GM18867 (cell line): ENCODE results near the gene RRAD.
"Not testable (repeated sequence)": the region's sequence is repeated elsewhere in the genome, so short reads cannot be mapped to it uniquely, and the experiment has no call there.

Source experiments
- ATAC-seq: cut with Tn5 transposase; IDR thresholded peaks from one replicate; pipeline ENCODE4 v1.9.1; 2021; ENCODE audit warnings: mild to moderate bottlenecking, moderate library complexity; ENCODE audit not compliant: unreplicated experiment

Gene RRAD

GRCh38 chr16:66950971-66951790 is 25.8 kb upstream of the RRAD start:
- no peak for ATAC-seq

GRCh38 chr16:66950437-66950836 is 25.1 kb upstream of the RRAD start:
- ATAC-seq, result no peak

GRCh38 chr16:66949472-66949871 is 24.1 kb upstream of the RRAD start:
- ATAC-seq, result no peak

- no peak for ATAC-seq
Measured at GRCh38 chr16:66948837-66949225, 23.5 kb upstream of the RRAD start.

- no peak for ATAC-seq
Measured at GRCh38 chr16:66948134-66948836, 22.9 kb upstream of the RRAD start.

GRCh38 chr16:66947302-66948065 is 22.1 kb upstream of the RRAD start:
- peak; percentile 69 for ATAC-seq

GRCh38 chr16:66946974-66947301 is 21.6 kb upstream of the RRAD start:
- no peak for ATAC-seq

- ATAC-seq, result no peak
Measured at GRCh38 chr16:66946541-66946940, 21.2 kb upstream of the RRAD start.

GRCh38 chr16:66945939-66946338 is 20.6 kb upstream of the RRAD start:
- ATAC-seq, result no peak

- ATAC-seq, result not testable (repeated sequence)
Measured at GRCh38 chr16:66944971-66945370, 19.6 kb upstream of the RRAD start.

GRCh38 chr16:66944054-66944441 is 18.7 kb upstream of the RRAD start:
- ATAC-seq, result no peak

GRCh38 chr16:66943426-66944053 is 18.2 kb upstream of the RRAD start:
- no peak for ATAC-seq

- no peak for ATAC-seq
Measured at GRCh38 chr16:66942981-66943380, 17.6 kb upstream of the RRAD start.

- ATAC-seq, result no peak
Measured at GRCh38 chr16:66940236-66940635, 14.9 kb upstream of the RRAD start.

- ATAC-seq, result no peak
Measured at GRCh38 chr16:66939366-66939765, 14.0 kb upstream of the RRAD start.

GRCh38 chr16:66937725-66938337 is 12.5 kb upstream of the RRAD start:
- no peak for ATAC-seq

- no peak for ATAC-seq
Measured at GRCh38 chr16:66936889-66937554, 11.7 kb upstream of the RRAD start.

- ATAC-seq, result no peak
Measured at GRCh38 chr16:66936462-66936861, 11.1 kb upstream of the RRAD start.

GRCh38 chr16:66935314-66936011 is 10.1 kb upstream of the RRAD start, which contains the start of gene CES2:
Gene CES2 (plus strand): TSS chr16:66935516. CDS start chr16:66935636, 120 bp downstream.
- ATAC-seq, result no peak
